NCI-H446 (cell line): ENCODE measurements around the gene ACOXL.

ENCODE experiments used
- DNase-seq, 2 experiments: peaks; one replicate each; lab custom pipeline; 2025; lab: John Stamatoyannopoulos, UW

ACOXL gene

GRCh38 chr2:110794390-110794789 lies 62.0 kb downstream of the ACOXL start:
- DNase-seq, result no peak

GRCh38 chr2:110794951-110795350 lies 62.6 kb downstream of the ACOXL start:
- DNase-seq, result no peak

GRCh38 chr2:110796716-110797301 lies 64.4 kb downstream of the ACOXL start:
- DNase-seq, result no peak

GRCh38 chr2:110799376-110799775 lies 67.0 kb downstream of the ACOXL start:
- no peak for DNase-seq

GRCh38 chr2:110800611-110801402 lies 68.4 kb downstream of the ACOXL start:
- no peak for DNase-seq

- no peak for DNase-seq
Observed at GRCh38 chr2:110802208-110802932, 70.0 kb downstream of the ACOXL start.

DNA sequence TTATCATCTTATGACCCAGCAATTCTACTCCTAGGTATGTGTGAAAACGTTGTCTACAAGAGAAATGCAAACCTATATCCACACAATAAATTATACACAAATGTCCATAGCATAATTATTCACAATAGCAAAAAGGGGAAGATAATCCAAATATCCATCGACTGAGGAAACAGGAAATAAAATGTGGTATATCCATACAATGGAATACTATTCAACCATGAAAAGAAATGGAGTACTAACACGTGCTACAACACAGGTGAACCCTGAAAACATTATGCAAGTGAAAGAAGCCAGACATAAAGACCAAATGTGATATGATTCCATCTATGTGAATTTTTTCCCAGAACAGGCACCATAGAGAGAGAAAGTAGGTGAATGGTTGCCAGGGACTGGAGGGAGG lies 72.1 kb downstream of the ACOXL start:
- DNase-seq, result no peak

- DNase-seq, result no peak
Observed at GRCh38 chr2:110804915-110805314, 72.5 kb downstream of the ACOXL start.

- DNase-seq, result no peak
Observed at GRCh38 chr2:110805894-110806452, 73.6 kb downstream of the ACOXL start.

- DNase-seq, result peak in 1 of 2 experiments; percentile 63
Observed at GRCh38 chr2:110807522-110807921, 75.1 kb downstream of the ACOXL start.

GRCh38 chr2:110810404-110810803 lies 78.0 kb downstream of the ACOXL start:
- no peak for DNase-seq

- DNase-seq, result peak in 1 of 2 experiments; percentile 9
Observed at GRCh38 chr2:110812726-110813645, 80.6 kb downstream of the ACOXL start.

DNA sequence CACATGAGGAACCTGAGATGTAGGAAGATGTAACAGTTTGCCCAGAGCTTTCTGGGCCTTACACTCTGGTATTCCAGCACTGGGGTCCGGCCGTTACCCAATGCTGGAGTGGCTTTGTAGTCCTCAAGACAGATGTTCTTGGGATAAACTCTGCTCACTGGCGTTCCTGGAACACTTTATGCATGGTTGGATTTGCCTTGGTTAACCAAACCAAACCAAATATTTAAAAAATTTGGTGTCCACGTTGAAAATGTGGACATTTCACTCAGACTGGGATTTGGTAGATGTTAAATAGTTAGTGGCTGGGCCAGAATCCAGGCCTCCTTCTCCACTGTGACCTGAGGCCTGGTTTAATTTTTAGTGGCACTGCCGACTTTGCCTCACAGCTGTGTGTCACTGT lies 81.5 kb downstream of the ACOXL start:
- no peak for DNase-seq

GRCh38 chr2:110815938-110816337 lies 83.6 kb downstream of the ACOXL start:
- DNase-seq, result no peak

DNA sequence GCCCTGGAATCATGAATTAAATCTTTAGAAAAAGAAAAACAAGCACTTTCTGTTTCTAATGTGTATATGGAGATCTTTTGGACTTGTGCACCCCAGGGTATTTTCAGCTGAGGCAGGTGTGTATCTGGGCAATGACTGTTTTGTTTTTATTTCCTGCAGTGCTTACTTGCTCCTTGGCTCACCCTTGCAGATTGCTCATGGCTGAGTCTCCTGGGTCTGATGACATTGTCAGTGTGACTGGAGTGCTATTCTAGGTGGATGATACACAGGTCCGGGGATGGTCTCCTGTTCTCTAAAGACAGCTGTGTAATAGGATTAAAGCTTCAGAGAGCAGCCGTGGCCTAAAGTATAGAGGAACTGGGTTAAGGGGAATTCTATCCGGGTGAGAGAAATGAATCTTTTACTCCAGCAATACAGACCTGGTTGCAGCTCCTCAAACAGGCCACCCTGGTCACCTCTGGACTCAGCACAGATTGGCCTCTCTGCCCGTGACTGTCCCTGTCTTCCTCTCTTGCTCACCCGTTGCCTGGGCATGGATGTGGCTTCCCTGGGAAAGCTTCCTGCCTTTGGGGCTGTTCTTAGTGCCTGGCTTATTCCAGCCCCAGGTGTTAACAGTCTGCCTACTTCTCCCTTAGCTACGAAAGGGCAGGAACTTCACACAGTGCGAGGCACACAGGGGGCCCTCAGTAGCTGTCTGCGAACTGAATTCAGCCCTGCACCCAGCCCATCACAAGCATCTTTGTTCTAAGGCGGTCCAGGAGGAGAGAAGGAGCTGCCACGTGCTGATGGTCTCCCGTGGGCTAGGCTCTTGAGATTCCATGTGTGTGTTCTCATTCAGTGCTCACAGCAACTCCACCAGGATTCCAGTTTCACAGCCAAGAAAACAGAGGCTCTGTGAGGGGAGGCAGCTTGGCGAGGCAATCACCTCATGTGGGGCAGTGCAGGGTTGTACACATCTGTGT lies 84.3 kb downstream of the ACOXL start:
- DNase-seq, result no peak

- peak in 1 of 2 experiments; percentile 7 for DNase-seq
Observed at GRCh38 chr2:110818767-110819481, 86.6 kb downstream of the ACOXL start.

GRCh38 chr2:110819711-110820110 lies 87.3 kb downstream of the ACOXL start:
- no peak for DNase-seq

DNA sequence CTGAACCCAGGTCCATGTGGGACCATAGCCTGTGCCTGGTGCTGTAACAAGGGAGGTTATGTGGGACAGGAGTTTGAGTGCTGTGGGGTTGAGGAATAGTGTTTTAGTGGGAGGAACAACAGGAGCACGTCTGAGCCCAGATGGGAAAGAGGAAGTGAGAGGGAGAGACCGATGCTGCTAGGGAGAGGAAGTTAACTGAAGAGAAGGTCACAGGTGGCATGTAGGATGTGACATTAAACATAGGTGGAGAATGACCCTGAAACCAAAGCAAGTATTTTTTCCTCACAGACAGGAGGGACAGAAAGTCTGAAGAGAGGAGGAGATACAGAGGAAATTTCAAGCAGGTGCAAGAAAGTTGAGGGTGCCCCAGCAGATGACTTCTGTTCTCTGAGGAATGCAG lies 87.8 kb downstream of the ACOXL start:
- no peak for DNase-seq

DNA sequence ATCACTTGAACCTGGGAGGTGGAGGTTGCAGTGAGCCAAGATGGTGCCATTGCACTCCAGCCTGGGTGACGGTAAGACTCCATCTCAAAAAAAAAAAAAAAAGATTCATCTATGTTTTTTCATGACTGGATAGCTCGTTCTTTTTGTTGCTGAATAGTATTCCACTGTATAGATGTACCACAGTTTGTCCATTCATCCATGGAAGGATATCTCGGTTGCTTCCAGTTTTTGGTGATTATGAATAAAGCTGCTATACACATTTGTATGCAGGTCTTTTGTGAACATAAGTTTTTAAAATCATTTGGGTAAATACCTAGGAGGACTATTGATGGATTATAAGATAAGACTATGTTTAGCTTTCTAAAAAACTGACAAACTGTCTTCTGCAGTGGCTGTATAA lies 90.8 kb downstream of the ACOXL start:
- DNase-seq, result no peak

DNA sequence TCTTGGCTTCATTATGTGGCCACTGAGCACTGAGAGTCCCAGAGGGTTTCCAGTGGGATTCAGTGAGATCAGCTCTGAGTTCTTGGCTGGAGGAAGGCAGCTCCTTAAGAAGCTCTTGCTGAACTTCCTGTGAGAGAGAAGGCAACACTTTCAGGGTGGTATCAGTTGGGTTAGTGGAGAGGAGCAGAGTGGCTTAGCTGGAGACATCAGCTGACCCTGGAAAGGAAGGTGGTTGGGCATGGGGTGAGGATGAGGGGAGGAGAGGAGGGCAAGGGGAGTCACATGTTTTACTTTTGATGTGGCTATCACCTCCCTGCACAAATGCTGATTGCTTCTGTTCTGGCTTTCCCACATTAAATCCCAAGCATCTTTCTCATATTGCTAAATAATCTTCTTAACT lies 95.1 kb downstream of the ACOXL start:
- DNase-seq, result no peak
